Stimulated activated naive CD8-positive, alpha-beta T cell treated with anti-CD3 and anti-CD28 coated beads, Interleukin-15, Interleukin-2, amounts not matched to agents 100 ng/mL and 50 ng/mL, for 24 hours (primary cell): ENCODE measurements around the gene NAB2.

Experiments used
- H3K27ac Mint-ChIP-seq: one replicate; pipeline ENCODE4 v1.8.0; 2021; ENCODE audit warnings: mild to moderate bottlenecking, mixed read lengths
- H3K27me3 Mint-ChIP-seq: one replicate; pipeline ENCODE4 v1.8.0; 2021; ENCODE audit warnings: mixed read lengths
- H3K36me3 Mint-ChIP-seq: one replicate; pipeline ENCODE4 v1.8.0; 2021; ENCODE audit warnings: low read depth, mixed read lengths
- H3K4me1 Mint-ChIP-seq: one replicate; pipeline ENCODE4 v1.8.0; 2021; ENCODE audit warnings: low read depth, mixed read lengths
- H3K4me3 Mint-ChIP-seq: one replicate; pipeline ENCODE4 v1.8.0; 2021; ENCODE audit warnings: mild to moderate bottlenecking, mixed read lengths
- H3K9me3 Mint-ChIP-seq: one replicate; pipeline ENCODE4 v1.8.0; 2021; ENCODE audit warnings: mixed read lengths

NAB2 gene

GRCh38 chr12:57127726-57128518 lies 39.0 kb downstream of the NAB2 start, which contains the start of gene LRP1:
LRP1 (plus strand) TSS chr12:57128483; CDS start chr12:57128965, 482 bp downstream.
- peaks cover 20% of the 10 kb centered on the region for H3K4me1 Mint-ChIP-seq
- peak within 1 kb of the TSS; percentile 80 for H3K4me3 Mint-ChIP-seq
- H3K27me3 Mint-ChIP-seq: peaks cover 19% of the 10 kb centered on the region
- H3K27ac Mint-ChIP-seq: no peak within 1 kb of the TSS
- H3K36me3 Mint-ChIP-seq: no peaks in the 10 kb centered on the region
- H3K9me3 Mint-ChIP-seq: no peaks in the 10 kb centered on the region

GRCh38 chr12:57128519-57129247 lies 39.8 kb downstream of the NAB2 start:
- H3K4me3 Mint-ChIP-seq: peak overlapping the region; percentile 3
- H3K27ac Mint-ChIP-seq: no peak overlapping the region
- H3K36me3 Mint-ChIP-seq: no peaks in the 10 kb centered on the region
- peaks cover 20% of the 10 kb centered on the region for H3K4me1 Mint-ChIP-seq
- H3K9me3 Mint-ChIP-seq: no peaks in the 10 kb centered on the region
- peaks cover 19% of the 10 kb centered on the region for H3K27me3 Mint-ChIP-seq

DNA sequence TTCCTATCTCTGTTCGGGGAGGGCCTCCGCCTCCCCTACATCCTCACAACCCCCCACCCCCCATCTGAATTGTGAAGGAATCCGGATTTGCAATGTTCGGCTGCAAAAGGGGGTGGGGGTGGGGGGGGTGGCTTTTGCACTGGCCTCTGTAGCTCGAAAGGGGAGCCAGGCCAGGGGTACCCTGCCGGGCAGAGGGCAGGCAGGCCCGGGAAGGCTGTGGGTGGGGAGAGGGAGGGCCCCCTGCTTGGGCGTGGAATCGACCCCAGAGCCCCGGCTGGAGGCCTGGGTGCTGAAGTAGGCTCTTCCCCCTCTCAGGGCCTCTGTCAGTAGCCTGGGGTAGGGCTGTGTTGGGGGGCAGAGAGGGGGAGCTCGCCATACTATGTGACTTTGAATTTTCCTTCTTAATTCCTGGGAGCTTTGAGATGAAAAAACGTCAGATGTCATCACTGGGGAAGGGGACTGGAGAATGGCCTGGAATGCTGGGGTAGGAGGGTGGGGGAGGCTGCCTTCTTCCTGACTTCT lies 40.5 kb downstream of the NAB2 start:
- no peaks in the 10 kb centered on the region for H3K36me3 Mint-ChIP-seq
- no peak overlapping the region for H3K27ac Mint-ChIP-seq

DNA sequence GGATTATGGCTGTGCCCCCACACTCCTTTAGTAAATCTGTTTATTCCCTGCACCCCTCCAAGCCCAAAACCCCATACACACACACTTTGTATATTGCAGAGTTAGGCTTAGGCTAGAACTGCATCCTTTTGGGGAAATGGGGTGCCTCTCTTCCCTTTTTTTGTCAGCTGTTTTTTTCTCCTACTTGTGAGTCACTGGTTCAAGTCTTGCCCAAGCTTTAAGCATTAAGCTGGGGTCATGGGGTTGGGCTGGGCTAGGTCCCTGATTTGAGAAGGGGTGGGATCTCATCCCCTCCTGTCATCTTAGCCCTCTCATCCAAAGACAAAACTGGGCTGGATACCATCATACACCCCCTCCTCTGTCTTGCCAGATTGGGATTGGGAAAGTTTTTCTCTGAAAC lies 41.0 kb downstream of the NAB2 start:
- H3K4me1 Mint-ChIP-seq: peaks cover 13% of the 10 kb centered on the region
- no peaks in the 10 kb centered on the region for H3K9me3 Mint-ChIP-seq
- H3K4me3 Mint-ChIP-seq: peak overlapping the region; percentile 57
- no peaks in the 10 kb centered on the region for H3K36me3 Mint-ChIP-seq
- no peak overlapping the region for H3K27ac Mint-ChIP-seq
- peaks cover 13% of the 10 kb centered on the region for H3K27me3 Mint-ChIP-seq

More for the DNA sequence above, 40.5 kb downstream of the NAB2 start:
- Mint-ChIP-seq H3K4me1 (peaks cover 16% of the 10 kb centered on the region), H3K9me3 (no peaks in the 10 kb centered on the region), H3K4me3 (peak overlapping the region; percentile 57), H3K27me3 (peaks cover 18% of the 10 kb centered on the region)

- peaks cover 13% of the 10 kb centered on the region for H3K4me1 Mint-ChIP-seq
- H3K27ac Mint-ChIP-seq: no peak overlapping the region
- H3K4me3 Mint-ChIP-seq: no peak overlapping the region
- peaks cover 9% of the 10 kb centered on the region for H3K27me3 Mint-ChIP-seq
- H3K9me3 Mint-ChIP-seq: no peaks in the 10 kb centered on the region
- no peaks in the 10 kb centered on the region for H3K36me3 Mint-ChIP-seq
These were observed 42.0 kb downstream of the NAB2 start for GRCh38 chr12:57130941-57131340.

DNA sequence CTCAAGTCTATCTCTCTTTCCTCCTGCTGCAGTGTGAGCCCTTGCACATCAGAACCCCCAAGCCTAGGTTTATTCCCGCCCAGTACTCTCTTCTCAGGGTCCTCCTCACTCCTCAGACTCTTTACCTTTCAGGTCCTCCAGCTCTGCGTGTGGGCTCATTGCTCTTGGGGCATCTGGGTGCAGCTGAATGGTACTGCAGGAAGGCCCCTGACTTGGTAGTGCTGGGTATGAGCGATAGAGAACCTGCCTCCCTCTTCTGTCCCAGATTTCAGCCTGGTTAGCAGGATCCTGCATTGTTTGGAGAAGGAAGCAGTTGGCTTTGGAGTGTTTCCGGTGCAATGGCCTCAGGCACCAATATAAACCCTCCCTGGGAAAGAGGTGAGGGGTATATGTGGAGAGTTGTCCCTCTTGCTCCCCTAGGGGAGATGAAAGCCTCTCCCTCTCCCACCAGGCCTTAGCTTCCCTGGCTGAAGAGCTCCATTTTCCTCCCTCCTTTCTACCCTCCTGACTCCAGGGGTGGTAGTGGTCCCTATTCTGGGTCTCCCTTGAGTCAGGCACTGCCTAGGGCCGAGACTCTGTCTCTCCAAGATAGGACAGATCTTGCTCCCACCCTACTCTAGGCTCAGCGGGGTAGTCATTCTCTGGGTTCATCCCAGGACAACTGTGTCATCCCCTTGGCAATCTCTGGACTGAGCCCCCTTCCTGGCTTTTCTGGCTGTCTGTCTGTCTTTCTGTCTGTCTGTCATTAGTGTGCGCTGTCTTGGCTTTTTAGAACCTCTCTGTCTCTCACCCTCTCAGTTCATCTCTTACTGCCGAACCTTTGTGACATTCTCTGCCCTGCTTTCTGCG lies 43.2 kb downstream of the NAB2 start:
- H3K36me3 Mint-ChIP-seq: no peaks in the 10 kb centered on the region
- H3K4me1 Mint-ChIP-seq: peaks cover 8% of the 10 kb centered on the region
- no peak overlapping the region for H3K27ac Mint-ChIP-seq
- H3K9me3 Mint-ChIP-seq: no peaks in the 10 kb centered on the region
- H3K27me3 Mint-ChIP-seq: peaks cover 9% of the 10 kb centered on the region
- H3K4me3 Mint-ChIP-seq: no peak overlapping the region

GRCh38 chr12:57133013-57133569 lies 44.2 kb downstream of the NAB2 start:
- Mint-ChIP-seq H3K4me1 (peaks cover 3% of the 10 kb centered on the region), H3K4me3 (no peak overlapping the region), H3K27me3 (peaks cover 9% of the 10 kb centered on the region), H3K27ac (no peak overlapping the region), H3K36me3 (no peaks in the 10 kb centered on the region), H3K9me3 (no peaks in the 10 kb centered on the region)

- H3K27me3 Mint-ChIP-seq: peaks cover 9% of the 10 kb centered on the region
- no peaks in the 10 kb centered on the region for H3K36me3 Mint-ChIP-seq
- no peak overlapping the region for H3K27ac Mint-ChIP-seq
- no peak overlapping the region for H3K4me3 Mint-ChIP-seq
- H3K9me3 Mint-ChIP-seq: no peaks in the 10 kb centered on the region
- H3K4me1 Mint-ChIP-seq: peaks cover 3% of the 10 kb centered on the region
These were observed 45.0 kb downstream of the NAB2 start for GRCh38 chr12:57133916-57134315.

DNA sequence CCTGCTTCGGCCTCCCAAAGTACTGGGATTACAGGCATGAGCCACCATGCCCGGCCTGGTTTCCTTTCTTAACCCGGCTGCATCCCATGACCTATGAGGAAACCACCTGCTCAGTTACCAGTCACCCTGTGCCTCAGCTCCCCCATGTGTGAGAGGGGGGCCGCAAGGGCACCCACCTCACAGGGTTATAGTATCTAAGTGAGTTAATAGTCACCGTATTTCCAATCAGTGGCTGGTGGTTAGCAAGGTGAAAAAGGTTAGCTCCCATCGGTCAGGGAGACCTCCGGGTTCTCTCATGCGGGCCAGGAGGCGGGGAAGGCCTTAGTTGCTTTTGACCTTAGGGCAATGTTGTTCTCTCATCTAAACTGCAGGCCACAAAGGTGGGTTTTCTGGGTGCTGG lies 46.0 kb downstream of the NAB2 start:
- no peaks in the 10 kb centered on the region for H3K36me3 Mint-ChIP-seq
- H3K4me1 Mint-ChIP-seq: no peaks in the 10 kb centered on the region
- H3K9me3 Mint-ChIP-seq: no peaks in the 10 kb centered on the region
- H3K27me3 Mint-ChIP-seq: peaks cover 9% of the 10 kb centered on the region
- no peak overlapping the region for H3K4me3 Mint-ChIP-seq
- H3K27ac Mint-ChIP-seq: no peak overlapping the region

DNA sequence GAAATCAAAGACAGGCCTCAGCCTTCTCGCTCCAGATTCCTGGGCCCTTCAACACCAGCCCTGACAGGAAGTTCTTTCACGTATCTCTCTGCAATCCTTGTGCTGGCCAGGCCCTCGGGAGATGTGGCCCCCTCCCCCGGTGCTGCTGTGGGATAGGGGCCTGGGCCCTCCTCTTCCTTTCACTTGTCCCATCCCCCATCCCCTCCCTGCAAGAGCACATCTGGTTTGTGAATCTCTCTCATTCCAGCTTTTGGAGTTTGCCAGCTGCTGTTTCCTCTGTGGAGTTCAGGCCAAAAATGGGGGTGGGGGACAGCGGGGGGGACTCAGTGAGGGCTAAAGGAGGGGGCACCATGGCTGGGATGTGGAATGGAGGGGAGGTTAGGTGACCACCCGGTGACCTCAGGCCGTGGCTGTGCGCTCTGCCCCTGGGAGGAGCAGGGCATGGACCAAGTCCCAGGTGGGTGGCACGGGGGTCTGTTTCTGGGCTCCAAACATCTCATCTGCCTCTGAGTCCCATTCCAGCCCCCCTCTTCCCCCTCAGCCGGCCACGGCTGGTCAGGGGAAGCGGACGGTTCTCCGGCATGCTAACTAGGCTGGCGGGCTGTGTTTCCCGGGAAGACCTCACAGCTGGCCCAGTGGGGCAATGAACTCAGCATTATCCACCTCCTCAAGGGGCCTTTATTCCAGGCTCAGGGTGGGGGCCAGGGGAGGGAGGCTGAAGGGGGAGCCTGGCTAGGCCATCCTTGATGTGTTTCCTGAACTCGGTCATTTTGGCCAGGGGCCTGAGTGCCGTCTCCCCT lies 46.8 kb downstream of the NAB2 start:
- peaks cover 5% of the 10 kb centered on the region for H3K27me3 Mint-ChIP-seq
- no peaks in the 10 kb centered on the region for H3K4me1 Mint-ChIP-seq
- no peaks in the 10 kb centered on the region for H3K9me3 Mint-ChIP-seq
- no peak overlapping the region for H3K4me3 Mint-ChIP-seq
- H3K36me3 Mint-ChIP-seq: no peaks in the 10 kb centered on the region
- H3K27ac Mint-ChIP-seq: no peak overlapping the region

DNA sequence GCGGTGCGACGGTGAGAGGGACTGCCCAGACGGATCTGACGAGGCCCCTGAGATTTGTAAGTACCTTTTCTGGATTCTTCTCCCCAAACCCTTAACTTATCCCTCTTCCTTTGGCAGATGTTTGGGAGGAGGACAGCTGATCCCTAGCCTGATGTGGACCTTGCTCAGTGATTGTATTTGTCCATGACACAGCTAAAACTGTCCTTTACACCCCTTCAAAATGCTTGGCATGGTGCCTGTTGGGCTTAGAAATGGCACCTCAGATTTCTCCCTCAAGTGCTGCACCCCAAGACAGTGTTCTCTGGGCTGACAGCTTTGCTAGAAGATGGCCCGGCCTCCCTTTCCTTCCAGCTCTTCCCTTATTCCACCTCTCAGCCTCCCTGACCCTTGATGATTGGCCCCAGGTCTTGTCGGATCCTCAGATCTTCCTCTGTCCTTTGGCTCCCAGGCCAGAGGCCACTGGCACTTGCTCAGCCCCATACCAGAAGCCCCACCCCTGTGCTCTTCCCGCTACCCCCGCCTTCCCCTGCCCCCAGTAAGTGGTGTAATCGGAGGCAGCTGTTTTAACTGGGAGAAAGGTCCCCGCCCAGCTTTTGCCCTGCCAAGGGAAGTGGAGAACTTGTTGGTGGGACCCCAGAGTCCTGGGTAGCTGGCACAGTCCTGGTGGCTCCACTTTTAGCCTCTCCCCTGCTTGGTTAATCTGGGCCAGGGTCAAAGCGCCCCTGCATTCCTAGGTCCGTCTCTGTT lies 49.8 kb downstream of the NAB2 start:
- H3K36me3 Mint-ChIP-seq: no peaks in the 10 kb centered on the region
- no peak overlapping the region for H3K27ac Mint-ChIP-seq
- no peak overlapping the region for H3K4me3 Mint-ChIP-seq
- no peaks in the 10 kb centered on the region for H3K27me3 Mint-ChIP-seq
- H3K4me1 Mint-ChIP-seq: no peaks in the 10 kb centered on the region
- no peaks in the 10 kb centered on the region for H3K9me3 Mint-ChIP-seq

DNA sequence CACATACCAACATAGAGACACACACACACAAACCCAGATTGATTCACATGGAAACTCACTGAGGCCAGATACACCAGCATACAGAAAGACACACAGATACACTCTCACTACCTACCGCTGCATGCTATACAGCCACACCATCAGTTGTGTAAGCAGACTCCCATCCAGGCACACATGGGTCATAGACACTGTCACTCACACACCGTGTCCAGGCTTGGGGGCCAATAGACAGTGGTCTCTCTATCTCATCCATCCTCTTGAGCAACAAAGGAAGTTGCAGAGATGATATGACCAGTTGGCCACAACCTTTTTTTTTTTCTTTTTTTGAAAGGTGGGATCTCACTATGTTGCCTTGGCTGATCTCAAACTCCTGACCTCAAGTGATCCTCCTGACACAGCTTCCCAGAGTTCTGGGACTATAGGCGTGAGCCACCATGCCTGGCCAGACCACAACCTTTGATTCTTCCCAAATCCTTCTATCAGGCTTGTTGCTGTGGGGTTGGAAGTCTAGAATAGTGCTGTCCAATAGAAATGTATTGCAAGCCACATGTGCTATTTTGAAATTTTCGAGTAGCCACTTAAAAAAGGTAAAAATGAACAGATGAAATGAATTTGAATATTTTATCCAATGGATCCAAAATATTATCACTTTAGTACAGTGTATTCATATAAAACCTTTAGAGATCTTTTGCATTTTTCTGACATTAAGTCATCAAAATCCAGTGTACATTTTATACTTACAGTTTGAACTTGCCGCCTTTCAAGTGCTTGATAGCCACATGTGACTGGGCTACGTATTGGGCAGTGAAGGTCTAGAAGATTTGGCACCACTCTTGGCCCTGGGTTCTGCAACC lies 51.1 kb downstream of the NAB2 start:
- Mint-ChIP-seq H3K4me3 (no peak overlapping the region), H3K27ac (no peak overlapping the region), H3K36me3 (no peaks in the 10 kb centered on the region), H3K4me1 (no peaks in the 10 kb centered on the region), H3K9me3 (no peaks in the 10 kb centered on the region), H3K27me3 (no peaks in the 10 kb centered on the region)

- H3K36me3 Mint-ChIP-seq: no peaks in the 10 kb centered on the region
- no peaks in the 10 kb centered on the region for H3K9me3 Mint-ChIP-seq
- H3K4me3 Mint-ChIP-seq: no peak overlapping the region
- H3K4me1 Mint-ChIP-seq: no peaks in the 10 kb centered on the region
- no peaks in the 10 kb centered on the region for H3K27me3 Mint-ChIP-seq
- no peak overlapping the region for H3K27ac Mint-ChIP-seq
These were observed 52.3 kb downstream of the NAB2 start for GRCh38 chr12:57141249-57141648.
